Stomach (tissue), 4 donors: ENCODE data around the gene KLHL29.

Experiments
- EP300 ChIP-seq: sonication (generic); formaldehyde crosslinking; IDR thresholded peaks from one replicate; pipeline ENCODE4 v1.6.1; 2017; ENCODE audit warnings: antibody characterized with exemption
- POLR2A ChIP-seq, 4 donors: fragments of 450-650 bp; IDR thresholded peaks; one replicate each; pipeline ENCODE4 v1.6.1; 2016; ENCODE audit warnings: antibody characterized with exemption in 4 of 4, control low read depth in 2 of 4, mild to moderate bottlenecking in 1 of 4, moderate library complexity in 1 of 4
- POLR2AphosphoS5 ChIP-seq, 3 donors: sonication (generic); formaldehyde crosslinking; IDR thresholded peaks; one replicate each; pipeline ENCODE4 v1.6.1; 2016; ENCODE audit warnings: antibody characterized with exemption in 3 of 3
- TF ChIP-seq, protein P1 (sequence below), 7 experiments: fragments of 450-650 bp in 4 of 7; fragments of 200-600 bp in 3 of 7; sonication (generic) in 3 of 7; IDR thresholded peaks; one replicate each; pipeline ENCODE4 v1.5.1; 2016 to 2019; ENCODE audit warnings: antibody characterized with exemption in 7 of 7, control low read depth in 2 of 7, mild to moderate bottlenecking in 1 of 7

GRCh38 chr2:23592061-23592685 is 207.2 kb downstream of the KLHL29 start:
- TF ChIP-seq, protein P1, sequence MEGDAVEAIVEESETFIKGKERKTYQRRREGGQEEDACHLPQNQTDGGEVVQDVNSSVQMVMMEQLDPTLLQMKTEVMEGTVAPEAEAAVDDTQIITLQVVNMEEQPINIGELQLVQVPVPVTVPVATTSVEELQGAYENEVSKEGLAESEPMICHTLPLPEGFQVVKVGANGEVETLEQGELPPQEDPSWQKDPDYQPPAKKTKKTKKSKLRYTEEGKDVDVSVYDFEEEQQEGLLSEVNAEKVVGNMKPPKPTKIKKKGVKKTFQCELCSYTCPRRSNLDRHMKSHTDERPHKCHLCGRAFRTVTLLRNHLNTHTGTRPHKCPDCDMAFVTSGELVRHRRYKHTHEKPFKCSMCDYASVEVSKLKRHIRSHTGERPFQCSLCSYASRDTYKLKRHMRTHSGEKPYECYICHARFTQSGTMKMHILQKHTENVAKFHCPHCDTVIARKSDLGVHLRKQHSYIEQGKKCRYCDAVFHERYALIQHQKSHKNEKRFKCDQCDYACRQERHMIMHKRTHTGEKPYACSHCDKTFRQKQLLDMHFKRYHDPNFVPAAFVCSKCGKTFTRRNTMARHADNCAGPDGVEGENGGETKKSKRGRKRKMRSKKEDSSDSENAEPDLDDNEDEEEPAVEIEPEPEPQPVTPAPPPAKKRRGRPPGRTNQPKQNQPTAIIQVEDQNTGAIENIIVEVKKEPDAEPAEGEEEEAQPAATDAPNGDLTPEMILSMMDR (IDR thresholded peaks at IDR 0.05): no peak
- no peak for TF ChIP-seq POLR2AphosphoS5 (IDR thresholded peaks at IDR 0.05)
- no peak for TF ChIP-seq POLR2A (IDR thresholded peaks at IDR 0.05)
- no peak for TF ChIP-seq EP300
